ENCODE measurements around the gene MAMDC4. TPM values are rescaled to one million over a fixed set of nuclear protein-coding genes. Genes with fewer than 3 reads are reported as not detected.

MAMDC4 gene
- total RNA-seq, 1 experiment from 2014 or later, result 17.3 TPM

DNA sequence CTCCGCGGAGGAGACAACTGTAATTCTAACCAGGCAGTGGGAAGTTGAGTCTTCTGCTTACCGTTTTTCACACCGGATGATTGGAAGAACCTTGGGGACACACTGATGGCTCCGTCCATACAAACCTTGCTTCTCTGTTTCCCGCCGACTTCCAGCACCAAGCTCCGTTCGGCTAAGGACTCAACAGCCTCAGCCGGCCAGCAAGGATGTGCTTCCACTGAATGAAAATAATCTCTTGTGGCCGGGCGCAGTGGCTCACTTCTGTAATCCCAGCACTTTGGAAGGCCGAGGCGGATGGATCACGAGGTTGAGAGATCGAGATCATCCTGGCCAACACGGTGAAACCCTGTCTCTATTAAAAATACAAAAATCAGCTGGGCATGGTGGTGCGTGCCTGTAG lies 15.8 kb downstream of the MAMDC4 start:
- DNase-seq (ENCODE audit: low read depth, low spot score), result no peak
- POLR2A ChIA-PET, result no interaction called here
- Histone ChIP-seq H3K9me3 (ENCODE audit: control insufficient read depth in 1 of 2, insufficient read depth in 1 of 2, low read depth in 1 of 2, low read length in 2 of 2) (no peaks in the 10 kb centered on the region; a peak in 2 of 4 replicates), H3K4me2 (ENCODE audit: low read length) (no peak overlapping the region), H3K4me1 (ENCODE audit: control insufficient read depth in 1 of 2, insufficient read depth in 2 of 2, low read length in 2 of 2) (peaks cover 4 to 13% of the 10 kb centered on the region in 2 experiments; a peak in 3 of 4 replicates), H3K9ac (ENCODE audit: low read length) (no peak overlapping the region), H3K27me3 (ENCODE audit: insufficient read depth, low read length) (no peaks in the 10 kb centered on the region), H2AFZ (ENCODE audit: low read depth, low read length, poor library complexity, severe bottlenecking) (no peak overlapping the region), H3K36me3 (ENCODE audit: control insufficient read depth in 1 of 2, insufficient read depth in 2 of 2, low read length in 2 of 2) (peaks cover 10 to 14% of the 10 kb centered on the region in 2 experiments; a peak in 3 of 4 replicates), H3K4me3 (replicated peaks in 1 of 2; ENCODE audit: low read depth in 1 of 2, low read length in 2 of 2) (no peak overlapping the region), H3K9me2 (ENCODE audit: insufficient read depth) (no peaks in the 10 kb centered on the region), H4K20me1 (ENCODE audit: insufficient read depth) (no peaks in the 10 kb centered on the region), H3K79me2 (ENCODE audit: insufficient read depth, low read length) (peaks cover 31% of the 10 kb centered on the region), H3K27ac (ENCODE audit: low read depth, low read length) (no peak overlapping the region)
- intact Hi-C loops (cut with micrococcal nuclease), result no loop called here
- ATAC-seq, result no peak
- TF ChIP-seq EZH2 (IDR thresholded peaks at IDR 0.05) (no peak), FOSL1 (IDR thresholded peaks at IDR 0.05; ENCODE audit: low read depth) (no peak), ZFX (IDR thresholded peaks at IDR 0.05) (no peak), POLR2AphosphoS5 (IDR thresholded peaks at IDR 0.05; ENCODE audit: low read depth, low read length) (no peak), EZH2phosphoT487 (IDR thresholded peaks at IDR 0.05; ENCODE audit: borderline replicate concordance) (no peak), SRF (IDR thresholded peaks at IDR 0.05; ENCODE audit: low read depth) (no peak), EGR1 (IDR thresholded peaks at IDR 0.05; ENCODE audit: low read depth) (no peak), RAD21 (IDR thresholded peaks at IDR 0.05; ENCODE audit: low read depth) (no peak)
- TF ChIP-seq, protein P1, sequence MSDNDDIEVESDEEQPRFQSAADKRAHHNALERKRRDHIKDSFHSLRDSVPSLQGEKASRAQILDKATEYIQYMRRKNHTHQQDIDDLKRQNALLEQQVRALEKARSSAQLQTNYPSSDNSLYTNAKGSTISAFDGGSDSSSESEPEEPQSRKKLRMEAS (IDR thresholded peaks at IDR 0.05), result no peak
- TF ChIP-seq, protein P2, sequence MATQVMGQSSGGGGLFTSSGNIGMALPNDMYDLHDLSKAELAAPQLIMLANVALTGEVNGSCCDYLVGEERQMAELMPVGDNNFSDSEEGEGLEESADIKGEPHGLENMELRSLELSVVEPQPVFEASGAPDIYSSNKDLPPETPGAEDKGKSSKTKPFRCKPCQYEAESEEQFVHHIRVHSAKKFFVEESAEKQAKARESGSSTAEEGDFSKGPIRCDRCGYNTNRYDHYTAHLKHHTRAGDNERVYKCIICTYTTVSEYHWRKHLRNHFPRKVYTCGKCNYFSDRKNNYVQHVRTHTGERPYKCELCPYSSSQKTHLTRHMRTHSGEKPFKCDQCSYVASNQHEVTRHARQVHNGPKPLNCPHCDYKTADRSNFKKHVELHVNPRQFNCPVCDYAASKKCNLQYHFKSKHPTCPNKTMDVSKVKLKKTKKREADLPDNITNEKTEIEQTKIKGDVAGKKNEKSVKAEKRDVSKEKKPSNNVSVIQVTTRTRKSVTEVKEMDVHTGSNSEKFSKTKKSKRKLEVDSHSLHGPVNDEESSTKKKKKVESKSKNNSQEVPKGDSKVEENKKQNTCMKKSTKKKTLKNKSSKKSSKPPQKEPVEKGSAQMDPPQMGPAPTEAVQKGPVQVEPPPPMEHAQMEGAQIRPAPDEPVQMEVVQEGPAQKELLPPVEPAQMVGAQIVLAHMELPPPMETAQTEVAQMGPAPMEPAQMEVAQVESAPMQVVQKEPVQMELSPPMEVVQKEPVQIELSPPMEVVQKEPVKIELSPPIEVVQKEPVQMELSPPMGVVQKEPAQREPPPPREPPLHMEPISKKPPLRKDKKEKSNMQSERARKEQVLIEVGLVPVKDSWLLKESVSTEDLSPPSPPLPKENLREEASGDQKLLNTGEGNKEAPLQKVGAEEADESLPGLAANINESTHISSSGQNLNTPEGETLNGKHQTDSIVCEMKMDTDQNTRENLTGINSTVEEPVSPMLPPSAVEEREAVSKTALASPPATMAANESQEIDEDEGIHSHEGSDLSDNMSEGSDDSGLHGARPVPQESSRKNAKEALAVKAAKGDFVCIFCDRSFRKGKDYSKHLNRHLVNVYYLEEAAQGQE (IDR thresholded peaks at IDR 0.05; ENCODE audit: low read depth), result no peak
- CTCF ChIA-PET, result no interaction called here
- no TSS peak for BruUV-seq (replicated peaks)
- RAD21 ChIA-PET (ENCODE audit: low non-redundant PET in 1 of 2, low total read pairs in 2 of 2, uncharacterized antibody in 2 of 2, unreplicated experiment in 2 of 2), result no interaction called here
